ENCODE results near the gene SRPK2. TPM values are rescaled to one million over a fixed set of nuclear protein-coding genes. Genes with fewer than 3 reads are reported as not detected.
"Not testable (repeated sequence)": the region's sequence is repeated elsewhere in the genome, so short reads cannot be mapped to it uniquely, and the experiment has no call there.

SRPK2 gene
- total RNA-seq, 1 donor from 2014 or later = 69.5 TPM

DNA sequence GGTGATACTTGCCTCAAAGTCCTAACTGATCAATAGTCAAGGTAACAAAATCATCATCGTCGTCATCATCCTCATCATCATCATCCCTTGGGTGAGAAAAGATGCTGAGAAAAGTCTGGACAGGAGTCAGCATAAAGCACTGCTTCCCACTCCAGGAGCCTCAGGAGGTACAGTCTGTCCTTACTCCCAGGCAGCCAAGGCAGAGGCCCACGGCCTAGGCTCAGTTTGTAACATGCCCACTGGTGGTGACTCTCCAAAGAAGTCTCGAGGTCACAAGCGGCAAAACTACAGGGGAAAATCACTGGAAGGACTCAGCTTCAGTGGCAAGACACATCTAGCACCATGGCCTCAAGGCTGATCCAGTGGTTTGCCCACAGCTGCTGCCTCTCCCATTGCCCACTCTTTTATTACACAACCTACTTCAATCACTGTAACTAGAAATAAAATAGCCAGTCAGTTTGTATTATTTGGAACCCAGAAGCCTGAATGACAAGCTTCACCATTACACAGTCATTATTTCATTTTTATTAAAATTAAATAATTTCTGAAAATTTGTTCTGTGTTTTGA lies 150.4 kb downstream of the SRPK2 start:
- H3K27me3 Mint-ChIP-seq (ENCODE audit: unreplicated experiment) = no peaks in the 10 kb centered on the region
- peaks cover 10% of the 10 kb centered on the region for H3K4me1 Mint-ChIP-seq (ENCODE audit: unreplicated experiment)
- TF ChIP-seq, protein P1, sequence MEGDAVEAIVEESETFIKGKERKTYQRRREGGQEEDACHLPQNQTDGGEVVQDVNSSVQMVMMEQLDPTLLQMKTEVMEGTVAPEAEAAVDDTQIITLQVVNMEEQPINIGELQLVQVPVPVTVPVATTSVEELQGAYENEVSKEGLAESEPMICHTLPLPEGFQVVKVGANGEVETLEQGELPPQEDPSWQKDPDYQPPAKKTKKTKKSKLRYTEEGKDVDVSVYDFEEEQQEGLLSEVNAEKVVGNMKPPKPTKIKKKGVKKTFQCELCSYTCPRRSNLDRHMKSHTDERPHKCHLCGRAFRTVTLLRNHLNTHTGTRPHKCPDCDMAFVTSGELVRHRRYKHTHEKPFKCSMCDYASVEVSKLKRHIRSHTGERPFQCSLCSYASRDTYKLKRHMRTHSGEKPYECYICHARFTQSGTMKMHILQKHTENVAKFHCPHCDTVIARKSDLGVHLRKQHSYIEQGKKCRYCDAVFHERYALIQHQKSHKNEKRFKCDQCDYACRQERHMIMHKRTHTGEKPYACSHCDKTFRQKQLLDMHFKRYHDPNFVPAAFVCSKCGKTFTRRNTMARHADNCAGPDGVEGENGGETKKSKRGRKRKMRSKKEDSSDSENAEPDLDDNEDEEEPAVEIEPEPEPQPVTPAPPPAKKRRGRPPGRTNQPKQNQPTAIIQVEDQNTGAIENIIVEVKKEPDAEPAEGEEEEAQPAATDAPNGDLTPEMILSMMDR (IDR thresholded peaks at IDR 0.05) = no peak
- H3K27ac Mint-ChIP-seq (ENCODE audit: unreplicated experiment) = no peak overlapping the region
- no peak overlapping the region for H3K4me3 Mint-ChIP-seq (ENCODE audit: unreplicated experiment)
- H3K36me3 Mint-ChIP-seq (ENCODE audit: unreplicated experiment) = peaks cover 2% of the 10 kb centered on the region
- DNase-seq (ENCODE audit: extremely low spot score, unreplicated experiment) = no peak
- no peaks in the 10 kb centered on the region for H3K9me3 Mint-ChIP-seq (ENCODE audit: unreplicated experiment)

DNA sequence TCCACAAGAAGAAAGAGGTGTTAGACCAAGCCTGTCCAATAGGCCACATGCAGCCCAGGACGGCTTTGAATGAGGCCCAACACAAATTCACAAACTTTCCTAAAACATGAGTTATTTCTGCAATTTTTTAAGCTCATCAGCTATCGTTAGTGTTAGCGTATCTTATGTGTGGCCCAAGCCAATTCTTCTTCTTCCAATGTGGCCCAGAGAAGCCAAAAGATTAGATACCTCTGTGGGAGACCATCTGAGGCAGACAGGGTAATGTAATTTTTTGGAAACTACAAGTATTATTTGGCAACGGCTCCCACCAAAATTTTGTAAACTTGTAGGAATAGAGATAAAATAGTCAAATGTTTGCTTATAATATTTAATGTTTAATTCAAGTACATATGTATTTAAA lies 153.8 kb downstream of the SRPK2 start:
- no peak for DNase-seq (ENCODE audit: extremely low spot score, unreplicated experiment)
- Mint-ChIP-seq H3K9me3 (ENCODE audit: unreplicated experiment) (no peaks in the 10 kb centered on the region), H3K4me1 (ENCODE audit: unreplicated experiment) (peaks cover 7% of the 10 kb centered on the region), H3K27me3 (ENCODE audit: unreplicated experiment) (no peaks in the 10 kb centered on the region), H3K36me3 (ENCODE audit: unreplicated experiment) (peaks cover 9% of the 10 kb centered on the region), H3K27ac (ENCODE audit: unreplicated experiment) (no peak overlapping the region), H3K4me3 (ENCODE audit: unreplicated experiment) (no peak overlapping the region)
- TF ChIP-seq, protein P1 (IDR thresholded peaks at IDR 0.05) = no peak

DNA sequence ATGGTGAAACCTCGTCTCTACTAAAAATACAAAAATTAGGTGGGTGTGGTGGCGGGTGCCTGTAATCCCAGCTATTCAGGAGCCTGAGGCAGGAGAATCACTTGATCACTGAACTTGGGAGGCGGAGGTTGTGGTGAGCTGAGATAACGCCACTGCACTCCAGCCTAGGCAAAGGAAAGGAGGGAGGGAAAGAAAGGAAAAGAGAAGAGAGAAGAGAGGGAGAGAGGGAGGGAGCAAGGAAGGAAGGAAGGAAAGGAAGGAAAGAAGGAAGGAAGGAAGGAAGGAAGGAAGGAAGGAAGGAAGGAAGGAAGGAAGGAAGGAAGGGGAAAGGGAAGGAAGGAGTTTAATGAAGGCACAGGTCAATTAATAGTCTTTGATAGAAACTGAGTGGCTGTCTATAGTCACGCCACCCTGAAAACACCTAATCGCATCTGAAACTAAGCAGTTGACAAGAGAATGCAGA lies 155.9 kb downstream of the SRPK2 start:
- not testable (repeated sequence) for H3K36me3 Mint-ChIP-seq (ENCODE audit: unreplicated experiment); DNase-seq (ENCODE audit: extremely low spot score, unreplicated experiment); H3K9me3 Mint-ChIP-seq (ENCODE audit: unreplicated experiment); H3K4me3 Mint-ChIP-seq (ENCODE audit: unreplicated experiment); H3K27ac Mint-ChIP-seq (ENCODE audit: unreplicated experiment); H3K27me3 Mint-ChIP-seq (ENCODE audit: unreplicated experiment)
- peaks cover 11% of the 10 kb centered on the region for H3K4me1 Mint-ChIP-seq (ENCODE audit: unreplicated experiment)

DNA sequence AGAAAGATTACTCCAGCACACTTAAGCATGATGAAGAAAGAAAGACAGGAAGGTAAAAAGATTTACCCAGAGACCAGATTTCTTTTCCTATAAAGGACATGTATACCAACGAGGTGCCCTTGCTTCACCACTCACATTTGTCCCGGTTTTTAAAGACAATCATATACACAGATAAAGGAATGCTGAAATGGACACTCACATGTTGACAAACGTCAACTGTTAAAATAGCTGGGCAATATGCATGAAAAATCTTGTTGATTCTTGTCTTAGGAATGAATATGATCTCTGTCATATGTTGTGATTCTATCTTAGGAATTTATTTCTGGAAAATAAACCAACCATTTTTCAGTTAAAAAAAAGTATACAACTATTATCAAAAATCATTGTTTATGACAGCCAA lies 158.2 kb downstream of the SRPK2 start:
- Mint-ChIP-seq H3K4me1 (ENCODE audit: unreplicated experiment) (peaks cover 6% of the 10 kb centered on the region), H3K36me3 (ENCODE audit: unreplicated experiment) (peaks cover 11% of the 10 kb centered on the region), H3K27ac (ENCODE audit: unreplicated experiment) (no peak overlapping the region), H3K27me3 (ENCODE audit: unreplicated experiment) (no peaks in the 10 kb centered on the region), H3K9me3 (ENCODE audit: unreplicated experiment) (peaks cover 6% of the 10 kb centered on the region), H3K4me3 (ENCODE audit: unreplicated experiment) (no peak overlapping the region)
- TF ChIP-seq, protein P1 (IDR thresholded peaks at IDR 0.05) = no peak
- no peak for DNase-seq (ENCODE audit: extremely low spot score, unreplicated experiment)

DNA sequence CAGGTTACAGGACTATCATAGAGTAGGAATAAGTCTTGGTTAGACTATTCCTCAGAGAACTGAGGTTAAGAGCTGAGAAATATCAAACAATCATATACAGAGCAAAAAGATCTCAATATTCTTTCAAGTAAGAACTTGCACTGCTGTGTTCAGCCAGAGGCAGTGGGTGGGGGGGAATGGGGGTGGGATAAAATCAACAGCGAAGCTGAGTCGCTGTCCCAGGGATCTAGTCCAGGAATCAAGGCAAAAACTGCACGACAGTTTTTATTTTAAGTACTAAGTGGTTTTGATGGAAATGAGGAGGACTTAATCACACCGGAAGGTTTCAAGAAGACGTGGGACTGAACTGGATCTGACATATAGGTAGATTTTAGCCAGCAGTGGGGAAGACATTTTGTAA lies 159.1 kb downstream of the SRPK2 start:
- TF ChIP-seq, protein P1 (IDR thresholded peaks at IDR 0.05) = no peak
- Mint-ChIP-seq H3K9me3 (ENCODE audit: unreplicated experiment) (peaks cover 6% of the 10 kb centered on the region), H3K4me1 (ENCODE audit: unreplicated experiment) (peaks cover 14% of the 10 kb centered on the region), H3K27ac (ENCODE audit: unreplicated experiment) (peak overlapping the region; percentile 36), H3K36me3 (ENCODE audit: unreplicated experiment) (peaks cover 11% of the 10 kb centered on the region), H3K27me3 (ENCODE audit: unreplicated experiment) (no peaks in the 10 kb centered on the region), H3K4me3 (ENCODE audit: unreplicated experiment) (no peak overlapping the region)
- DNase-seq (ENCODE audit: extremely low spot score, unreplicated experiment) = no peak
